Parathyroid adenoma (tissue), 2 donors: Measurements from ENCODE around the gene GALNTL6.

Source experiments
- H2AFZ ChIP-seq: fragments of 300-600 bp; sonication (generic); one replicate; pipeline ENCODE4 v1.7.0; 2017; ENCODE audit warnings: antibody characterized with exemption, mild to moderate bottlenecking
- H3K27ac ChIP-seq: fragments of 300-600 bp; sonication (generic); one replicate; pipeline ENCODE4 v1.7.0; 2017
- H3K27me3 ChIP-seq: fragments of 300-600 bp; sonication (generic); one replicate; pipeline ENCODE4 v1.7.0; 2017; ENCODE audit warnings: low read length; ENCODE audit not compliant: control insufficient read depth, insufficient read depth
- H3K36me3 ChIP-seq: fragments of 300-600 bp; sonication (generic); one replicate; pipeline ENCODE4 v1.7.0; 2017; ENCODE audit warnings: low read length; ENCODE audit not compliant: control insufficient read depth, insufficient read depth
- H3K4me1 ChIP-seq: fragments of 300-600 bp; sonication (generic); one replicate; pipeline ENCODE4 v1.7.0; 2017; ENCODE audit warnings: control low read depth
- H3K4me2 ChIP-seq: fragments of 300-600 bp; sonication (generic); one replicate; pipeline ENCODE4 v1.7.0; 2017; ENCODE audit warnings: low read length
- H3K4me3 ChIP-seq: fragments of 300-600 bp; sonication (generic); one replicate; pipeline ENCODE4 v1.7.0; 2017; ENCODE audit warnings: low read depth, low read length
- H3K79me2 ChIP-seq: fragments of 300-600 bp; sonication (generic); one replicate; pipeline ENCODE4 v1.7.0; 2017; ENCODE audit warnings: control low read depth
- H3K9ac ChIP-seq: fragments of 300-600 bp; sonication (generic); one replicate; pipeline ENCODE4 v1.7.0; 2017; ENCODE audit warnings: mild to moderate bottlenecking
- H3K9me3 ChIP-seq: fragments of 300-600 bp; sonication (generic); one replicate; pipeline ENCODE4 v1.7.0; 2017; ENCODE audit warnings: low read length; ENCODE audit not compliant: control insufficient read depth
- CTCF ChIP-seq: fragments of 300-600 bp; sonication (generic); IDR thresholded peaks from one replicate; pipeline ENCODE4 v1.7.0; 2017; ENCODE audit warnings: antibody characterized with exemption, mild to moderate bottlenecking
- donor health status: primary hyperparathyroidism.

The GALNTL6 gene

GRCh38 chr4:171947400-171947799 is 134.2 kb downstream of the GALNTL6 start:
- no peak for TF ChIP-seq CTCF
- Histone ChIP-seq H3K9ac (no peak overlapping the region), H3K9me3 (no peaks in the 10 kb centered on the region), H2AFZ (no peak overlapping the region), H3K79me2 (no peaks in the 10 kb centered on the region), H3K4me1 (no peaks in the 10 kb centered on the region), H3K27ac (no peak overlapping the region), H3K27me3 (no peaks in the 10 kb centered on the region), H3K36me3 (no peaks in the 10 kb centered on the region), H3K4me3 (no peak overlapping the region), H3K4me2 (no peak overlapping the region)

GRCh38 chr4:171948038-171948437 is 134.8 kb downstream of the GALNTL6 start:
- no peak overlapping the region for H3K4me3 ChIP-seq
- H2AFZ ChIP-seq = no peak overlapping the region
- no peaks in the 10 kb centered on the region for H3K9me3 ChIP-seq

GRCh38 chr4:171954650-171955049 is 141.4 kb downstream of the GALNTL6 start:
- no peak overlapping the region for H3K27ac ChIP-seq
- H3K4me2 ChIP-seq = no peak overlapping the region
- no peak for TF ChIP-seq CTCF
- no peaks in the 10 kb centered on the region for H3K4me1 ChIP-seq
- H3K4me3 ChIP-seq = no peak overlapping the region
- H3K79me2 ChIP-seq = no peaks in the 10 kb centered on the region
- no peak overlapping the region for H3K9ac ChIP-seq
- no peaks in the 10 kb centered on the region for H3K9me3 ChIP-seq
- no peaks in the 10 kb centered on the region for H3K27me3 ChIP-seq
- H2AFZ ChIP-seq = no peak overlapping the region
- no peaks in the 10 kb centered on the region for H3K36me3 ChIP-seq

More at GRCh38 chr4:171948038-171948437, 134.8 kb downstream of the GALNTL6 start:
- no peak for TF ChIP-seq CTCF
- Histone ChIP-seq H3K4me2 (no peak overlapping the region), H3K27me3 (no peaks in the 10 kb centered on the region), H3K27ac (no peak overlapping the region), H3K9ac (no peak overlapping the region), H3K79me2 (no peaks in the 10 kb centered on the region), H3K4me1 (no peaks in the 10 kb centered on the region), H3K36me3 (no peaks in the 10 kb centered on the region)

GRCh38 chr4:171956678-171957077 is 143.5 kb downstream of the GALNTL6 start:
- TF ChIP-seq CTCF = no peak
- Histone ChIP-seq H3K27ac (no peak overlapping the region), H3K9me3 (no peaks in the 10 kb centered on the region)

GRCh38 chr4:171962110-171962509 is 148.9 kb downstream of the GALNTL6 start:
- no peaks in the 10 kb centered on the region for H3K4me1 ChIP-seq
- H3K4me2 ChIP-seq = no peak overlapping the region
- no peaks in the 10 kb centered on the region for H3K36me3 ChIP-seq
- TF ChIP-seq CTCF = no peak
- no peak overlapping the region for H3K9ac ChIP-seq
- no peak overlapping the region for H3K27ac ChIP-seq
- H3K79me2 ChIP-seq = no peaks in the 10 kb centered on the region
- no peaks in the 10 kb centered on the region for H3K9me3 ChIP-seq
- H2AFZ ChIP-seq = no peak overlapping the region
- H3K27me3 ChIP-seq = no peaks in the 10 kb centered on the region
- H3K4me3 ChIP-seq = no peak overlapping the region

More at GRCh38 chr4:171956678-171957077, 143.5 kb downstream of the GALNTL6 start:
- H2AFZ ChIP-seq = no peak overlapping the region
- H3K79me2 ChIP-seq = no peaks in the 10 kb centered on the region
- H3K9ac ChIP-seq = no peak overlapping the region
- H3K4me2 ChIP-seq = no peak overlapping the region
- H3K4me3 ChIP-seq = no peak overlapping the region
- H3K27me3 ChIP-seq = no peaks in the 10 kb centered on the region
- H3K36me3 ChIP-seq = no peaks in the 10 kb centered on the region
- H3K4me1 ChIP-seq = no peaks in the 10 kb centered on the region
